Measurements from ENCODE around the gene HOXA11. TPM values are rescaled to one million over a fixed set of nuclear protein-coding genes. Genes with fewer than 3 reads are reported as not detected.

Gene HOXA11
- total RNA-seq, 2 experiments from 2014 or later = not detected

GRCh38 chr7:27224983-27225934 lies 40.2 kb upstream of the HOXA11 start:
- BruUV-seq (replicated peaks) = no TSS peak
- Histone ChIP-seq H3K4me2 (ENCODE audit: low read length) (no peak overlapping the region), H3K27ac (ENCODE audit: low read depth, low read length, poor library complexity, severe bottlenecking) (no peak overlapping the region), H3K79me2 (ENCODE audit: insufficient read depth, low read depth, low read length) (no peaks in the 10 kb centered on the region), H3K4me1 (ENCODE audit: insufficient read depth, low read length, poor library complexity, severe bottlenecking) (no peaks in the 10 kb centered on the region), H3K9me3 (ENCODE audit: low read length) (no peaks in the 10 kb centered on the region), H4K20me1 (ENCODE audit: insufficient read depth, low read length) (no peaks in the 10 kb centered on the region), H3K9me2 (ENCODE audit: insufficient read depth, low read length) (no peaks in the 10 kb centered on the region), H3K4me3 (ENCODE audit: low read depth, low read length, poor library complexity, severe bottlenecking) (no peak overlapping the region), H2AFZ (ENCODE audit: low read length) (no peak overlapping the region), H3K36me3 (ENCODE audit: insufficient read depth, low read length) (no peaks in the 10 kb centered on the region)
- intact Hi-C loops (cut with micrococcal nuclease; ENCODE audit: unreplicated experiment) = no loop called here
- POLR2A ChIA-PET = no interaction called here
- DNase-seq (ENCODE audit: low spot score) = no peak
- TF ChIP-seq EZH2phosphoT487 (IDR thresholded peaks at IDR 0.05; ENCODE audit: borderline replicate concordance, low read depth, low read length) = no peak
- TF ChIP-seq CTCF (conservative IDR thresholded peaks at IDR 0.05; ENCODE audit: low read length) = no peak
- CTCF ChIA-PET (ENCODE audit: unreplicated experiment) = no interaction called here

- CTCF ChIA-PET (ENCODE audit: unreplicated experiment) = no interaction called here
- no TSS peak for BruUV-seq (replicated peaks)
- no peaks in the 10 kb centered on the region for H3K9me2 ChIP-seq (ENCODE audit: insufficient read depth, low read length)
- DNase-seq (ENCODE audit: low spot score) = no peak
- POLR2A ChIA-PET = no interaction called here
- no peak overlapping the region for H2AFZ ChIP-seq (ENCODE audit: low read length)
- no peaks in the 10 kb centered on the region for H3K4me1 ChIP-seq (ENCODE audit: insufficient read depth, low read length, poor library complexity, severe bottlenecking)
- H3K4me2 ChIP-seq (ENCODE audit: low read length) = no peak overlapping the region
- TF ChIP-seq EZH2phosphoT487 (IDR thresholded peaks at IDR 0.05; ENCODE audit: borderline replicate concordance, low read depth, low read length) = no peak
- TF ChIP-seq CTCF (conservative IDR thresholded peaks at IDR 0.05; ENCODE audit: low read length) = no peak
- no peaks in the 10 kb centered on the region for H3K36me3 ChIP-seq (ENCODE audit: insufficient read depth, low read length)
- no peaks in the 10 kb centered on the region for H4K20me1 ChIP-seq (ENCODE audit: insufficient read depth, low read length)
- H3K79me2 ChIP-seq (ENCODE audit: insufficient read depth, low read depth, low read length) = no peaks in the 10 kb centered on the region
- no peak overlapping the region for H3K27ac ChIP-seq (ENCODE audit: low read depth, low read length, poor library complexity, severe bottlenecking)
- intact Hi-C loops (cut with micrococcal nuclease; ENCODE audit: unreplicated experiment) = no loop called here
- H3K9me3 ChIP-seq (ENCODE audit: low read length) = no peaks in the 10 kb centered on the region
- H3K4me3 ChIP-seq (ENCODE audit: low read depth, low read length, poor library complexity, severe bottlenecking) = no peak overlapping the region
These were observed 39.0 kb upstream of the HOXA11 start for GRCh38 chr7:27223941-27224575.

Data from OCI-LY7 (cell line).